GM23248 (cell line): ENCODE data around the gene TRPM2.

Experiments used
- EZH2 ChIP-seq: fragments of 200-600 bp; sonication (generic); IDR thresholded peaks from 2 replicates; pipeline ENCODE4 v1.6.1; 2018; ENCODE audit warnings: antibody characterized with exemption, mild to moderate bottlenecking; ENCODE audit not compliant: insufficient read depth, poor library complexity, severe bottlenecking
- EZH2phosphoT487 ChIP-seq: fragments of 200-600 bp; sonication (generic); IDR thresholded peaks from 2 replicates; pipeline ENCODE4 v1.6.1; 2018; ENCODE audit warnings: antibody characterized with exemption, moderate library complexity, mild to moderate bottlenecking, low read depth; ENCODE audit not compliant: insufficient read depth

DNA sequence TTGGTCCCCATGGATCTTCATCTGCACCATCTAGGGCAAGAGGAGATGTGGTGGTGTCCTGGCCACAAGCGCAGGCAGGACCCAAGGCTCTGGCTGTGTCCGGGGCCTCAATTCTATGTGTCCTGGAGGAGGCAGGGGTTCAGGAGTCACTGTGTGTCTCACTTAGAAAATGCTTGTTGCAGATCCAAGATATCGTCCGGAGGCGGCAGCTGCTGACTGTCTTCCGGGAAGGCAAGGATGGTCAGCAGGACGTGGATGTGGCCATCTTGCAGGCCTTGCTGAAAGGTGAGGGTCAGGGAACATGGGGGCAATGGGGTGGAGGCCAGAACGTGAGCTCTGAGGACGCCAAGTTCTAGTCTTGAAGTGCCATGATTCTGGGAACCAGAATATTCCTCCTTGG, 29.1 kb downstream of the TRPM2 start:
- TF ChIP-seq EZH2 (no peak), EZH2phosphoT487 (no peak)
